ENCODE results near the gene NUDT14. TPM values are rescaled to one million over a fixed set of nuclear protein-coding genes. Genes with fewer than 3 reads are reported as not detected.

NUDT14 gene
- total RNA-seq, 2 donors from 2014 or later, result 17.1 to 18.9 TPM

- H3K27me3 ChIP-seq, result no peaks in the 10 kb centered on the region
- H3K4me3 ChIP-seq, result no peak overlapping the region
- H3K4me1 ChIP-seq, result peaks cover 0 to 3% of the 10 kb centered on the region in 2 donors
- H3K27ac ChIP-seq, result no peak overlapping the region
- DNase-seq (ENCODE audit: low spot score), result no peak
- no peaks in the 10 kb centered on the region for H3K9me3 ChIP-seq
- no peak for TF ChIP-seq CTCF (IDR thresholded peaks at IDR 0.05)
- H3K36me3 ChIP-seq, result peaks cover 47% of the 10 kb centered on the region
Measured at GRCh38 chr14:105215602-105216001, 34.5 kb upstream of the NUDT14 start.

- no peaks in the 10 kb centered on the region for H3K4me1 ChIP-seq
- no peaks in the 10 kb centered on the region for H3K27me3 ChIP-seq
- H3K27ac ChIP-seq, result no peak overlapping the region
- no peaks in the 10 kb centered on the region for H3K9me3 ChIP-seq
- no peak for TF ChIP-seq CTCF (IDR thresholded peaks at IDR 0.05)
- no peak overlapping the region for H3K4me3 ChIP-seq
- peaks cover 44% of the 10 kb centered on the region for H3K36me3 ChIP-seq
- DNase-seq (ENCODE audit: low spot score), result no peak
Measured at GRCh38 chr14:105214324-105214915, 33.3 kb upstream of the NUDT14 start.

- Histone ChIP-seq H3K36me3 (peaks cover 34% of the 10 kb centered on the region), H3K4me1 (no peaks in the 10 kb centered on the region), H3K4me3 (no peak overlapping the region), H3K27ac (no peak overlapping the region), H3K9me3 (no peaks in the 10 kb centered on the region), H3K27me3 (no peaks in the 10 kb centered on the region)
- DNase-seq (ENCODE audit: low spot score), result no peak
- no peak for TF ChIP-seq CTCF (IDR thresholded peaks at IDR 0.05)
Measured at GRCh38 chr14:105213361-105213760, 32.2 kb upstream of the NUDT14 start.

- DNase-seq (ENCODE audit: low spot score), result no peak
- Histone ChIP-seq H3K27ac (no peak overlapping the region), H3K36me3 (peaks cover 27% of the 10 kb centered on the region), H3K9me3 (no peaks in the 10 kb centered on the region), H3K4me1 (peaks cover 0 to 2% of the 10 kb centered on the region in 2 donors), H3K27me3 (no peaks in the 10 kb centered on the region), H3K4me3 (no peak overlapping the region)
- no peak for TF ChIP-seq CTCF (IDR thresholded peaks at IDR 0.05)
Measured at GRCh38 chr14:105212541-105213300, 31.6 kb upstream of the NUDT14 start.

- DNase-seq (ENCODE audit: low spot score), result no peak
Measured at GRCh38 chr14:105211758-105212089, 30.6 kb upstream of the NUDT14 start.

More at GRCh38 chr14:105211758-105212089, 30.6 kb upstream of the NUDT14 start:
- H3K9me3 ChIP-seq, result no peaks in the 10 kb centered on the region
- peaks cover 17% of the 10 kb centered on the region for H3K36me3 ChIP-seq
- H3K4me1 ChIP-seq, result peaks cover 0 to 12% of the 10 kb centered on the region in 2 donors
- no peak overlapping the region for H3K4me3 ChIP-seq
- H3K27ac ChIP-seq, result no peak overlapping the region
- no peaks in the 10 kb centered on the region for H3K27me3 ChIP-seq
- TF ChIP-seq CTCF (IDR thresholded peaks at IDR 0.05), result no peak

Data from right atrium auricular region (tissue), 2 donors.